ENCODE data around the gene GFER.
"Not testable (repeated sequence)": the region's sequence is repeated elsewhere in the genome, so short reads cannot be mapped to it uniquely, and the experiment has no call there.

GRCh38 chr16:1958143-1958491 lies 25.9 kb upstream of the GFER start:
- not testable (repeated sequence) for TF ChIP-seq CTCF (conservative IDR thresholded peaks at IDR 0.05; ENCODE audit: low read depth, low read length); EZH2 (IDR thresholded peaks at IDR 0.05; ENCODE audit: borderline replicate concordance, low read depth, low read length, poor library complexity, severe bottlenecking)
